Measurements from ENCODE around the gene LRCH3. TPM values are rescaled to one million over a fixed set of nuclear protein-coding genes. Genes with fewer than 3 reads are reported as not detected.

LRCH3 gene
- total RNA-seq, 4 donors from 2014 or later, result 19.2 to 69.3 (median 28.3) TPM

GRCh38 chr3:197791892-197792647 is 1.0 kb downstream of the LRCH3 start:
- 19% methylated on average over 25 of the region's 25 CpGs for WGBS
- H3K4me1 ChIP-seq, result peaks cover 31% of the 10 kb centered on the region
- DNase-seq (ENCODE audit: low spot score in 2 of 2), result no peak
- H3K36me3 ChIP-seq, result no peaks in the 10 kb centered on the region
- H3K4me3 ChIP-seq, result peak overlapping the region; percentile 75
- H3K9me3 ChIP-seq, result no peaks in the 10 kb centered on the region
- H3K27me3 ChIP-seq, result no peaks in the 10 kb centered on the region
- no peak for TF ChIP-seq EP300 (IDR thresholded peaks at IDR 0.05)
- TF ChIP-seq POLR2A (IDR thresholded peaks at IDR 0.05), result no peak
- no peak for TF ChIP-seq CTCF (IDR thresholded peaks at IDR 0.05)
- TF ChIP-seq POLR2AphosphoS5 (IDR thresholded peaks at IDR 0.05), result no peak
- peak overlapping the region; percentile 97 for H3K27ac ChIP-seq

GRCh38 chr3:197793247-197793646 is 2.2 kb downstream of the LRCH3 start:
- Histone ChIP-seq H3K4me3 (peak overlapping the region; percentile 75), H3K27me3 (no peaks in the 10 kb centered on the region), H3K36me3 (no peaks in the 10 kb centered on the region), H3K27ac (no peak overlapping the region), H3K4me1 (peaks cover 31% of the 10 kb centered on the region), H3K9me3 (no peaks in the 10 kb centered on the region)
- 9% methylated on average over 2 of the region's 2 CpGs for WGBS
- TF ChIP-seq POLR2AphosphoS5 (IDR thresholded peaks at IDR 0.05), result no peak
- no peak for TF ChIP-seq EP300 (IDR thresholded peaks at IDR 0.05)
- no peak for TF ChIP-seq CTCF (IDR thresholded peaks at IDR 0.05)
- no peak for TF ChIP-seq POLR2A (IDR thresholded peaks at IDR 0.05)
- DNase-seq (ENCODE audit: low spot score in 2 of 2), result no peak

- no peak overlapping the region for H3K27ac ChIP-seq
- H3K4me3 ChIP-seq, result no peak overlapping the region
- WGBS, result 78% methylated on average over 1 of the region's 1 CpG
- no peak for DNase-seq (ENCODE audit: low spot score in 2 of 2)
- H3K27me3 ChIP-seq, result no peaks in the 10 kb centered on the region
- H3K9me3 ChIP-seq, result no peaks in the 10 kb centered on the region
- H3K4me1 ChIP-seq, result peaks cover 31% of the 10 kb centered on the region
- TF ChIP-seq EP300 (IDR thresholded peaks at IDR 0.05) (no peak), POLR2A (IDR thresholded peaks at IDR 0.05) (no peak), POLR2AphosphoS5 (IDR thresholded peaks at IDR 0.05) (no peak), CTCF (IDR thresholded peaks at IDR 0.05) (no peak)
- H3K36me3 ChIP-seq, result no peaks in the 10 kb centered on the region
Observed at GRCh38 chr3:197794115-197794514, 3.1 kb downstream of the LRCH3 start.

GRCh38 chr3:197795200-197795599 is 4.1 kb downstream of the LRCH3 start:
- no peaks in the 10 kb centered on the region for H3K36me3 ChIP-seq
- no peak overlapping the region for H3K27ac ChIP-seq
- 97% methylated on average over 1 of the region's 1 CpG for WGBS
- H3K4me3 ChIP-seq, result no peak overlapping the region
- TF ChIP-seq POLR2AphosphoS5 (IDR thresholded peaks at IDR 0.05) (peak in 2 of 3 donors; percentile 19 to 32), POLR2A (IDR thresholded peaks at IDR 0.05) (no peak)
- H3K9me3 ChIP-seq, result no peaks in the 10 kb centered on the region
- no peaks in the 10 kb centered on the region for H3K27me3 ChIP-seq
- peak in 1 of 2 donors; percentile 72 for DNase-seq (ENCODE audit: low spot score in 2 of 2)
- H3K4me1 ChIP-seq, result peaks cover 31% of the 10 kb centered on the region

- Histone ChIP-seq H3K36me3 (no peaks in the 10 kb centered on the region), H3K9me3 (no peaks in the 10 kb centered on the region), H3K27me3 (no peaks in the 10 kb centered on the region), H3K4me3 (no peak overlapping the region), H3K4me1 (peaks cover 28% of the 10 kb centered on the region), H3K27ac (no peak overlapping the region)
- DNase-seq (ENCODE audit: low spot score in 2 of 2), result no peak
- 58% methylated on average over 4 of the region's 4 CpGs for WGBS
- no peak for TF ChIP-seq POLR2A (IDR thresholded peaks at IDR 0.05)
- no peak for TF ChIP-seq EP300 (IDR thresholded peaks at IDR 0.05)
Observed at GRCh38 chr3:197796087-197796486, 5.0 kb downstream of the LRCH3 start.

GRCh38 chr3:197798863-197799262 is 7.8 kb downstream of the LRCH3 start:
- H3K36me3 ChIP-seq, result no peaks in the 10 kb centered on the region
- peaks cover 17% of the 10 kb centered on the region for H3K4me1 ChIP-seq
- no peak for DNase-seq (ENCODE audit: low spot score in 2 of 2)
- TF ChIP-seq POLR2A (IDR thresholded peaks at IDR 0.05) (no peak), CTCF (IDR thresholded peaks at IDR 0.05) (no peak), POLR2AphosphoS5 (IDR thresholded peaks at IDR 0.05) (no peak), EP300 (IDR thresholded peaks at IDR 0.05) (no peak)
- no peak overlapping the region for H3K27ac ChIP-seq
- no peaks in the 10 kb centered on the region for H3K9me3 ChIP-seq
- 82% methylated on average over 3 of the region's 3 CpGs for WGBS
- no peak overlapping the region for H3K4me3 ChIP-seq
- no peaks in the 10 kb centered on the region for H3K27me3 ChIP-seq
